ENCODE data around the gene TNFSF13B.
"Not testable (repeated sequence)": the region's sequence is repeated elsewhere in the genome, so short reads cannot be mapped to it uniquely, and the experiment has no call there.

Gene TNFSF13B

DNA sequence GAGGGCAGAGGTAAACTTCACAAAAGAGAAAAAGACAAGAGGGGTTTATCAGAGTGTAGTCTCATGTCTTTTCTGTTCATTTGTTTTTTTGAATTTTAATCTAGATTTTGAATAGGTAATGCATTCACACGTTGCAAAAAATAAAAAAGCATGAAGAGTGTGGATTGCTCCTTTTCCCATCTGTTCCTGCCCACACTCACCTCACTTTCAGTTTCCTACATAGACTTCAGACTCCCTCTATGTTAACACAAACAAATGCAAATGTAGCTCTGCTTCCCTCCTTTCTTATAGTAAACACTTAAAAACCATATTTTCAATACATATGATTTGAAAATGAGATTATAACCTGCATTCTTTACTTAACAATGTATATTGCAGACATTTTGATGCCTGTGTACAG, 20.3 kb downstream of the TNFSF13B start:
- no peaks in the 10 kb centered on the region for H3K9me3 ChIP-seq (ENCODE audit: control insufficient read depth, low read length)
- H3K9ac ChIP-seq (ENCODE audit: low read length) = no peak overlapping the region
- H3K4me3 ChIP-seq (ENCODE audit: low read length) = no peak overlapping the region
- no peaks in the 10 kb centered on the region for H3K36me3 ChIP-seq (ENCODE audit: control insufficient read depth, insufficient read depth, low read length)
- no peaks in the 10 kb centered on the region for H3K27me3 ChIP-seq (ENCODE audit: control insufficient read depth, insufficient read depth, low read length)
- no peaks in the 10 kb centered on the region for H3K4me1 ChIP-seq (ENCODE audit: control insufficient read depth, insufficient read depth, low read length)

DNA sequence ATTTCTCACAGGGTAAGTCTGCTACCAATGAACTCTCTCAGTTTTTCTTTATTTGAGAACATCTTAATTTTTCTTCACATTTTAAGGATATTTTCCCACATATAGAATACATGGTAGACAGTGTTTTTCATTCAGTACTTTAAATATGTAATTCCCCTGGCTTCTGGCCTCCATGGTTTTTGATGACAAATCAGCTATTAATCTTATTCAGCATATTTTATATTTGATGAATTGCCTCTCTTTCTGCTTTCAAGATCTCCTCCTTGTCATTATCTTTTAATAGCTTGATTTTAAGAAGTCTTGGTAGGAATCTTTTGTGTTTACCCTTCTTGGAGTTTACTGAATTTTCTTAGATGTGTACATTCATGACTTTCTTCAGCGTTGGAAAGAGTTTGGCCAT, 27.6 kb downstream of the TNFSF13B start:
- H3K36me3 ChIP-seq (ENCODE audit: control insufficient read depth, insufficient read depth, low read length) = no peaks in the 10 kb centered on the region
- H3K4me1 ChIP-seq (ENCODE audit: control insufficient read depth, insufficient read depth, low read length) = no peaks in the 10 kb centered on the region
- no peaks in the 10 kb centered on the region for H3K27me3 ChIP-seq (ENCODE audit: control insufficient read depth, insufficient read depth, low read length)
- H3K4me3 ChIP-seq (ENCODE audit: low read length) = no peak overlapping the region
- H3K9ac ChIP-seq (ENCODE audit: low read length) = no peak overlapping the region
- H3K9me3 ChIP-seq (ENCODE audit: control insufficient read depth, low read length) = no peaks in the 10 kb centered on the region

DNA sequence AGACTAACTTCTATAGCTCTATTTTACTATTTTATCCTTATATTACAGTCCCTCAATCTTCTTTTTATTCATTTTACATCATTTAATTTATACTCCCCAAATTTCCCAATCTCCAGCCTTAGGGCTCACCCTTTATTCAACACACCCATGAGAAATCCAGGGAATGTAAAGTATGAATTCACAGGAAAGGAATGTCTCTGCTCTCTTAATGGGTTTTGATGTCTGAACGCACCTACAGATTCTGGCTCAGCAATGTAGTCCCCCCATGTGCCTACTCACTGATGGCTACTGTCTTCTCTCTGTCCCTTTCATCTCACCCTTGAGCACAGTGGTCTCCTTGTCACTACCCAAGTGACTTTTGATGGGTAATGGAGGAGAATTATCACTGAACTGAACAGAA, 32.8 kb downstream of the TNFSF13B start:
- H3K9me3 ChIP-seq (ENCODE audit: control insufficient read depth, low read length) = no peaks in the 10 kb centered on the region
- no peaks in the 10 kb centered on the region for H3K27me3 ChIP-seq (ENCODE audit: control insufficient read depth, insufficient read depth, low read length)
- H3K4me3 ChIP-seq (ENCODE audit: low read length) = no peak overlapping the region
- no peaks in the 10 kb centered on the region for H3K4me1 ChIP-seq (ENCODE audit: control insufficient read depth, insufficient read depth, low read length)
- H3K9ac ChIP-seq (ENCODE audit: low read length) = no peak overlapping the region
- H3K36me3 ChIP-seq (ENCODE audit: control insufficient read depth, insufficient read depth, low read length) = no peaks in the 10 kb centered on the region

DNA sequence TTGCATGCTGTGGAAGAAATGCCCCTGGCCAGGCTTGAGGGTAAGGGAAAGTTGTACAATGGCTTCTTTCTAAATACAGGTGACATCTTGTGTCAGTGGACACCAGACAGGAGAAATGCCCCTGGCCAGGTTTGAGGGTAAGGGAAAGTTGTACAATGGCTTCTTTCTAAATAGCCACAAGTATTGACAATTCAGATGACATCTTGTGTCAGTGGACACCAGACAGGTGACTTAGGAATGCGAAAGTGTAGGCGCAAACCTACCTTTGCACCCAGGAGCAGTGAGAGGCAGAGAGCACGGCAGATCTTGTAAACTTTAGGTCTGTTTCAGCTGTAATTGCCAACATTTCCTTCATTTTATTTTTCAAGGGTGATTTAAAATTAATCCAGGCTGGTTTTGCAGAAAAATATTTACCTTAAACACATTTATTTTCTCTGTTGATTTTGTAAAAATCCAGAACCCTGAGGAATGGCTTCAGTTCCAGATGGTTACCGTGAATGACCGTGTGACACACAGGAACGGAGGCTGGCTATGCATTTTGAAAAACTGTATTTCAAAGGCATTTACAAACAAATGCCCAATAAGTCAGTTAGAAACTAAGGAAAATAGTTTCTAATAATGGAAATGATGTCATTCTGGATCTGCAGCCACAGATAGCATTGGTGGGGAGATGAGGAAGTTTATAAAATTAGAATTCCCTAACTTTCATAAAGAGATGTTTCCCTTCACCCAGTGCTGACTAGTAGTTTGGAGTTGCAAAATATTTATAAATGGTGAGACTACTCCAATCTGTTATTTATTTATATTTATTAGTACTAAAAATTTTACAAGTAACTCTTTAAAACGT, 34.9 kb downstream of the TNFSF13B start:
- H3K9me3 ChIP-seq (ENCODE audit: control insufficient read depth, low read length) = no peaks in the 10 kb centered on the region
- no peaks in the 10 kb centered on the region for H3K27me3 ChIP-seq (ENCODE audit: control insufficient read depth, insufficient read depth, low read length)
- H3K36me3 ChIP-seq (ENCODE audit: control insufficient read depth, insufficient read depth, low read length) = no peaks in the 10 kb centered on the region
- no peaks in the 10 kb centered on the region for H3K4me1 ChIP-seq (ENCODE audit: control insufficient read depth, insufficient read depth, low read length)
- no peak overlapping the region for H3K9ac ChIP-seq (ENCODE audit: low read length)
- no peak overlapping the region for H3K4me3 ChIP-seq (ENCODE audit: low read length)

DNA sequence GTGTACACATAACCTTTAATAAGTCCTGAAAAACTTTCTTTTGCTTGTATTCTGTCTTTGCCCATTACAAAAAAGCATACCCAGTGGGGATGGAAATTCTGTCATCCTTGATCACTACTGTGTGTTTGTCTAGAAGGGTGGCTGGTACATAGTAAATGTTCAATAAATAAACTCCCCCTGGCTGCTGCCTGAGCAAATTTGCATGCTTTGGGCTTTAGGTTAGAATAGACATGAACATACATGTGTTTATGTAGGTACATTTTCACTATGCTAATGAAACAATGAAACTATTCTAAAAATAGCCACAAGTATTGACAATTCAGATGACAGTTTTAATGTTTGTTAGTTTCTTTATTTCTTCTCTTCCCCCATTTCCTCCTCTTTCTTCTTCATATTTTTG, 36.1 kb downstream of the TNFSF13B start:
- Histone ChIP-seq H3K4me1 (ENCODE audit: control insufficient read depth, insufficient read depth, low read length) (no peaks in the 10 kb centered on the region), H3K9ac (ENCODE audit: low read length) (no peak overlapping the region), H3K9me3 (ENCODE audit: control insufficient read depth, low read length) (no peaks in the 10 kb centered on the region), H3K4me3 (ENCODE audit: low read length) (no peak overlapping the region), H3K27me3 (ENCODE audit: control insufficient read depth, insufficient read depth, low read length) (no peaks in the 10 kb centered on the region), H3K36me3 (ENCODE audit: control insufficient read depth, insufficient read depth, low read length) (no peaks in the 10 kb centered on the region)

DNA sequence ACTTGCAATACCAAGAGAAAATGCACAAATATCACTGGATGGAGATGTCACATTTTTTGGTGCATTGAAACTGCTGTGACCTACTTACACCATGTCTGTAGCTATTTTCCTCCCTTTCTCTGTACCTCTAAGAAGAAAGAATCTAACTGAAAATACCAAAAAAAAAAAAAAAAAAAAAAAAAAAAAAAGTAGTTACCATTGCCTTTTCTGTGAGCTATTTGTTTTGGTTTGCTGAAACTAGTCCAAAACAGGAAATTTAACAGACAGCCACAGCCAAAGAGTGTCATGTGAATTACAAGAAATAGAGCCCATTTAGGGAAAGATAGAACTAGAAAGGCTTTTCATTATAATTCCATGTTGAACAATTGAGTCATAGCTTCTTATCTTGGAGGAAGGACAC, 37.3 kb downstream of the TNFSF13B start:
- no peak overlapping the region for H3K9ac ChIP-seq (ENCODE audit: low read length)
- H3K9me3 ChIP-seq (ENCODE audit: control insufficient read depth, low read length) = no peaks in the 10 kb centered on the region
- no peaks in the 10 kb centered on the region for H3K4me1 ChIP-seq (ENCODE audit: control insufficient read depth, insufficient read depth, low read length)
- no peaks in the 10 kb centered on the region for H3K27me3 ChIP-seq (ENCODE audit: control insufficient read depth, insufficient read depth, low read length)
- H3K4me3 ChIP-seq (ENCODE audit: low read length) = no peak overlapping the region
- no peaks in the 10 kb centered on the region for H3K36me3 ChIP-seq (ENCODE audit: control insufficient read depth, insufficient read depth, low read length)

DNA sequence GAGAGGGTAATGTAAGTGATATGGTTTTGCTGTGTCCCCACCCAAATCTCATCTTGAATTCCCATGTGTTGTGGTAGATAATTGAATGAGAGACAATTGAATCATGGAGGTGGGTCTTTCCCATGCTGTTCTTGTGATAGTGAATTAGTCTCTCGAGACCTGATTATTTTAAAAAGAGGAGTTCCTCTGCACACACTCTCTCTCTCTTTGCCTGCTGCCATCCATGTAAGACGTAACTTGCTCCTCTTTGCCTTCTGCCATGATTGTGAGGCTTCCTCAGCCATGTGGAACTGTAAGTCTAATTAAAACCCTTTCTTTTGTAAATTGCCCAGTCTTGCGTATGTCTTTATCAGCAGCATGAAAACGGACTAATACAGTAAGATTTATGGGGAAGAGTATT, 42.1 kb downstream of the TNFSF13B start:
- H3K27me3 ChIP-seq (ENCODE audit: control insufficient read depth, insufficient read depth, low read length); H3K4me3 ChIP-seq (ENCODE audit: low read length); H3K9ac ChIP-seq (ENCODE audit: low read length); H3K9me3 ChIP-seq (ENCODE audit: control insufficient read depth, low read length); H3K4me1 ChIP-seq (ENCODE audit: control insufficient read depth, insufficient read depth, low read length); H3K36me3 ChIP-seq (ENCODE audit: control insufficient read depth, insufficient read depth, low read length): not testable (repeated sequence)

DNA sequence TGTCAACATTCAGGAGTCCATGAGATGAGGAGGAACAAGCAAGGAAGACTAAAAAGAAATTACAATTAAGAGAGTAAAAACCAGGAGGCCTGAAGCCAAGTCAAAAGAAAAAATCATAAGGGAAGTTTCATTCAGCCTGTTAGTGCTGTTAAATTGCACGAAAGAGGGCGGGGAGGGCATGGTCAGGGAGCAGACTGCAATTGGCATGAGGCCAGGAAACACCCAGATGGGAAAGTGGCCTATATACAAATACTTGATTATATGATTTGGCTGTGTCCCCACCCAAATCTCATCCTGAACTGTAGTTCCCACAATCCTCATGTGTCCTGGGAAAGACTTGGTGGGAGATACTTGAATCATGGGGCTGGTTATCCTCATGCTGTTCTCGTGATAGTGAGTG, 43.9 kb downstream of the TNFSF13B start:
- Histone ChIP-seq H3K9ac (ENCODE audit: low read length) (no peak overlapping the region), H3K27me3 (ENCODE audit: control insufficient read depth, insufficient read depth, low read length) (no peaks in the 10 kb centered on the region), H3K36me3 (ENCODE audit: control insufficient read depth, insufficient read depth, low read length) (no peaks in the 10 kb centered on the region), H3K9me3 (ENCODE audit: control insufficient read depth, low read length) (no peaks in the 10 kb centered on the region), H3K4me1 (ENCODE audit: control insufficient read depth, insufficient read depth, low read length) (no peaks in the 10 kb centered on the region), H3K4me3 (ENCODE audit: low read length) (no peak overlapping the region)

DNA sequence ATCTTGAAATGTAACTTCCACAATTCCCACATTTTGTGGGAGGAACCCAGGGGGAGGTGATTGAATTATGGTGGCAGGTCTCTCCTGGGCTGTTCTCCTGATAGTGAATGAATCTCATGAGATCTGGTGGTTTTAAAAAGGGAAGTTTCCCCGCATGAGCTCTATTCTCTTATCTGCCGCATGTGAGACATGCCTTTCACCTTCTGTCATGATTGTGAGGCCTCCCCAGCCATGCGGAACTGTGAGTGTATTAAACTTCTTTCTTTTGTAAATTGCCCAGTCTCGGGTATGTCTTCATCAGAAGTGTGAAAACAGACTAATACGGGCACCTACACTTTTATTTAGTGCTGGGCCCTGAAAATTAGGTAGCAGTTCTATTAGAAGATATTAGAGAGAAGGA, 45.8 kb downstream of the TNFSF13B start:
- Histone ChIP-seq H3K9ac (ENCODE audit: low read length) (no peak overlapping the region), H3K4me3 (ENCODE audit: low read length) (no peak overlapping the region), H3K4me1 (ENCODE audit: control insufficient read depth, insufficient read depth, low read length) (no peaks in the 10 kb centered on the region), H3K36me3 (ENCODE audit: control insufficient read depth, insufficient read depth, low read length) (no peaks in the 10 kb centered on the region), H3K27me3 (ENCODE audit: control insufficient read depth, insufficient read depth, low read length) (no peaks in the 10 kb centered on the region), H3K9me3 (ENCODE audit: control insufficient read depth, low read length) (no peaks in the 10 kb centered on the region)

DNA sequence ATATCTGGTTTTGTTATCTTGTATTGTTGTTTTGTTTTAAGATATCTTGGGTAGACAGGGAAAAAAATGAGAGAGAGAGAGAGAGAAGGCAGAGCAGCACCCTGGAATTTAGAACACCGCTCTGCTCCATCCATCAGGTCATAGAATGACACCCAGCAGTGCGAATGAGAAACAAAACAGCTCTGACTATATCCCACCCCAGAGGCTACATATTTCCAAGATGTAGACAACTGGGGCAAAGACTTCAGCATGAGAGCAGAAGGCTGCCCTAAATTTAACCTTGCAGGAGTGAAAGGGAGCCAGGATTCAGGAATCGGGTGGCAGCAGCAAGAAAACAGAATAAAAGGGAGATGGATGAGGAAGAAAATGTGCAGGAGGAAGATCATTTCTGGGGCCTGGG, 46.5 kb downstream of the TNFSF13B start:
- Histone ChIP-seq H3K9me3 (ENCODE audit: control insufficient read depth, low read length) (no peaks in the 10 kb centered on the region), H3K4me1 (ENCODE audit: control insufficient read depth, insufficient read depth, low read length) (no peaks in the 10 kb centered on the region), H3K27me3 (ENCODE audit: control insufficient read depth, insufficient read depth, low read length) (no peaks in the 10 kb centered on the region), H3K9ac (ENCODE audit: low read length) (no peak overlapping the region), H3K4me3 (ENCODE audit: low read length) (no peak overlapping the region), H3K36me3 (ENCODE audit: control insufficient read depth, insufficient read depth, low read length) (no peaks in the 10 kb centered on the region)

DNA sequence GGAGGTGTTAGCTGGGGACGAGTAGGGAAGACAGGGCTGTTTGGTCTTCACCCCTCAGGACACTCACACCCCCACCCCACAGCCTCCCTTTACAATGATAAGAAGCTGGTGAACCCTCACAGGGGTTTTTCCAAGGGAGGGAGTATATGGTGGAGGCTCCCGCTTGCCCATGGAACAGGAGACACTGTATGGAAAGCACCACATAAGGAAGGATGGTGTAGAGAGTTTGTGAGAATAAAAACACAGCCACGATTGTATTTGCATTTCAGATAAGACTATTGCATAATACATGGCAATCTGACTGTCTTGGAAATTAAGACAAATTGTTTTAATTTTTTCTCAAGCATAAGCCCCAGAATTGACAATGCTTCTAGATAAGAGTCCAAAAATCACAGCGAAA, 46.9 kb downstream of the TNFSF13B start:
- Histone ChIP-seq H3K4me3 (ENCODE audit: low read length) (no peak overlapping the region), H3K4me1 (ENCODE audit: control insufficient read depth, insufficient read depth, low read length) (no peaks in the 10 kb centered on the region), H3K27me3 (ENCODE audit: control insufficient read depth, insufficient read depth, low read length) (no peaks in the 10 kb centered on the region)

DNA sequence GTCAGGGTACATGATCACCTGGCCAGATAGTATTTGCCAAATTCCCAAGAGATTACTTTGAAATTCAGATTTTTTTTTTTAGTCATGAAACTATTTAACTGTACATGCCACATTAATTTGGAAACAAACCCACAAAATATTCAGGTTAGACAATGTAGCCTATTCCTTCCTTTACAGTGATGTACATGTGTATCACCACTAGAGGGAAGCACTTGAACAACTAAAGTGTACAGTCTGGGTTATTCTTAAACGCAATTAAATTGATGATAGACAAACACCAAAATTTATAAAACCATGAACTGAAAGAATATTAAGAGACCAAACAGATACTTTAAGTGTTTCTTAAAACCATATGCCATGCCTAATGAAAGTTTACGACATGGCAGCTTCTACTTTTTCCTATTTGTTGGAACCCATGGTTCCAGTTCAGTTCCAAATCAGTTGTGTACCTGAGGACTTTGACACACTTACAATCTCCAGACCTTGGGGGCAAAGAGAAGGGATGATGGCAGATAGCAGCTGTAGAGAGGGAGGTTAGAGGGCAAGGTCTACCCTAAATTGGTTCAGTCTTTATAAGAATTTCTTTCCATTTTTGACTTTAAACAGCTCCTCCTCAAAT, 52.8 kb downstream of the TNFSF13B start:
- Histone ChIP-seq H3K9me3 (ENCODE audit: control insufficient read depth, low read length) (no peaks in the 10 kb centered on the region), H3K4me1 (ENCODE audit: control insufficient read depth, insufficient read depth, low read length) (peaks cover 5% of the 10 kb centered on the region), H3K4me3 (ENCODE audit: low read length) (no peak overlapping the region), H3K9ac (ENCODE audit: low read length) (no peak overlapping the region), H3K27me3 (ENCODE audit: control insufficient read depth, insufficient read depth, low read length) (no peaks in the 10 kb centered on the region), H3K36me3 (ENCODE audit: control insufficient read depth, insufficient read depth, low read length) (no peaks in the 10 kb centered on the region)

More for the DNA sequence above, 46.9 kb downstream of the TNFSF13B start:
- Histone ChIP-seq H3K36me3 (ENCODE audit: control insufficient read depth, insufficient read depth, low read length) (no peaks in the 10 kb centered on the region), H3K9ac (ENCODE audit: low read length) (no peak overlapping the region), H3K9me3 (ENCODE audit: control insufficient read depth, low read length) (no peaks in the 10 kb centered on the region)

Data from mucosa of stomach (tissue), 1 donor.